GM12878 (cell line): ENCODE measurements around the gene DTWD2. TPM values are rescaled to one million over a fixed set of nuclear protein-coding genes. Genes with fewer than 3 reads are reported as not detected.

Source experiments
- ATAC-seq: fragments of 200-7000 bp; cut with Tn5 transposase; 3 replicates; pipeline ENCODE4 v1.9.1; 2020; ENCODE audit warnings: mild to moderate bottlenecking, moderate library complexity
- BruUV-seq: library from RNA; stranded (reverse); fragments of 400-500 nt; replicated peaks from 2 replicates; lab custom pipeline; 2021; lab: Mats Ljungman, UMichigan
- CTCF ChIA-PET: fragments of 300-600 bp; sonication (Branson Sonifier 250); formaldehyde crosslinking; extraction: SDS; loops from one replicate; lab custom pipeline; 2021; ENCODE audit warnings: inconsistent platforms; lab: Yijun Ruan, JAX
- POLR2A ChIA-PET: fragments of 350-600 bp; formaldehyde crosslinking; extraction: SDS; loops from one replicate; lab custom pipeline; 2021; ENCODE audit warnings: inconsistent platforms; lab: Charles Lee
- RAD21 ChIA-PET: fragments of 300-600 bp; sonication (Branson Sonifier 250); formaldehyde crosslinking; loops from one replicate; lab custom pipeline; 2023; ENCODE audit warnings: antibody characterized with exemption; ENCODE audit not compliant: unreplicated experiment; lab: Charles Lee
- SMC1A ChIA-PET: fragments of 300-600 bp; sonication (Branson Sonifier 250); formaldehyde crosslinking; loops from one replicate; lab custom pipeline; 2023; ENCODE audit not compliant: unreplicated experiment, uncharacterized antibody; lab: Charles Lee
- DNase-seq: peaks from one replicate; pipeline ENCODE4 v3.0.0-alpha.2; 2011; ENCODE audit warnings: low read depth, low spot score
- FAIRE-seq: peaks from 3 replicates; lab custom pipeline; 2011; peaks lifted over from hg19 to GRCh38; lab: Jason Lieb, UNC
- H2AFZ ChIP-seq: 2 replicates; pipeline ENCODE4 v1.6.0; 2011; ENCODE audit warnings: low read depth, low read length, control low read depth; ENCODE audit not compliant: control insufficient read depth
- H3K27ac ChIP-seq: 2 replicates; pipeline ENCODE4 v1.5.1; 2011; ENCODE audit warnings: control low read depth; ENCODE audit not compliant: control insufficient read depth, insufficient read depth
- H3K27me3 ChIP-seq, 2 experiments: replicated peaks in 1 of 2; 2 replicates each; pipeline versions ENCODE4 v1.6.0 to v1.6.1; 2011; ENCODE audit warnings: low read length in 1 of 2; ENCODE audit not compliant: control insufficient read depth in 2 of 2, insufficient read depth in 2 of 2
- H3K36me3 ChIP-seq, 2 experiments: 2 replicates each; pipeline ENCODE4 v1.5.1; 2011; ENCODE audit warnings: low read length in 1 of 2; ENCODE audit not compliant: control insufficient read depth in 2 of 2, insufficient read depth in 2 of 2
- H3K4me1 ChIP-seq: 2 replicates; pipeline ENCODE4 v1.6.1; 2011; ENCODE audit warnings: mild to moderate bottlenecking, low read length, moderate library complexity, mixed read lengths; ENCODE audit not compliant: control insufficient read depth, insufficient read depth
- H3K4me2 ChIP-seq: 2 replicates; pipeline ENCODE4 v1.6.0; 2011; ENCODE audit warnings: control low read depth; ENCODE audit not compliant: control insufficient read depth, insufficient read depth
- H3K4me3 ChIP-seq: fragments of 200-600 bp; sonication (generic); 2 replicates; pipeline ENCODE4 v1.5.1; 2016
- H3K79me2 ChIP-seq: 2 replicates; pipeline ENCODE4 v1.6.0; 2011; ENCODE audit warnings: low read length; ENCODE audit not compliant: control insufficient read depth, insufficient read depth
- H3K9ac ChIP-seq: 2 replicates; pipeline ENCODE4 v1.8.0; 2011; ENCODE audit warnings: low read length, control low read depth, mixed read lengths; ENCODE audit not compliant: control insufficient read depth, insufficient read depth
- H3K9me3 ChIP-seq: replicated peaks from 3 replicates; pipeline ENCODE4 v1.5.1; 2011; ENCODE audit warnings: mild to moderate bottlenecking, low read length; ENCODE audit not compliant: control insufficient read depth, insufficient read depth
- H4K20me1 ChIP-seq: 2 replicates; pipeline ENCODE4 v1.6.0; 2011; ENCODE audit not compliant: control insufficient read depth, insufficient read depth
- MTA2 ChIP-seq: fragments of 450-650 bp; IDR thresholded peaks from 2 replicates; pipeline ENCODE4 v1.6.1; 2016; ENCODE audit warnings: low read depth, mild to moderate bottlenecking, moderate library complexity
- NFIC ChIP-seq: IDR thresholded peaks from 2 replicates; pipeline ENCODE4 v1.6.1; 2012; ENCODE audit warnings: low read depth, mild to moderate bottlenecking, inconsistent platforms, low read length, moderate library complexity
- PRDM15 ChIP-seq: fragments of 450-650 bp; formaldehyde crosslinking; IDR thresholded peaks from 2 replicates; pipeline ENCODE4 v1.4.0; 2020; ENCODE audit warnings: mild to moderate bottlenecking, moderate library complexity
- RBBP5 ChIP-seq: fragments of 200-600 bp; sonication (generic); conservative IDR thresholded peaks from 2 replicates; pipeline ENCODE4 v1.6.1; 2016
- in situ Hi-C: fragments of 300-500 bp; cut with MboI; formaldehyde crosslinking; loops from 9 replicates; pipeline ENCODE4 v1.14.3; 2018; ENCODE audit warnings: mixed read lengths
- intact Hi-C: fragments of 100-400 bp; cut with micrococcal nuclease; formaldehyde crosslinking; loops from one replicate; pipeline ENCODE4 v1.14.2; 2022; ENCODE audit not compliant: unreplicated experiment
- polyA plus RNA-seq, 11 experiments: library from polyadenylated mRNA; depleted of rRNA in 4 of 11; unstranded in 6 of 11; stranded (reverse) in 5 of 11; fragments of >200 nt; fragmentation: Nextera tagmentation in 4 of 11; fragmentation: Illumina TruSeq in 1 of 11; extraction: Ambion mirVana in 4 of 11; extraction: Trizol in 1 of 11; gene quantifications; 1 replicate in 1 of 11; 2 replicates in 10 of 11; pipeline versions ENCODE4 v1.2.1 to v1.2.3, GENCODE V29; 2011 to 2016; ENCODE audit warnings: inconsistent platforms in 2 of 11, missing spikeins in 2 of 11, low read depth in 1 of 11
- total RNA-seq, 4 experiments: library from RNA; depleted of rRNA in 3 of 4; stranded (reverse); fragments of >200 nt in 3 of 4; fragmentation: Illumina TruSeq in 1 of 4; extraction: Trizol in 1 of 4; gene quantifications; 2 replicates each; pipeline versions ENCODE4 v1.2.1 to v1.2.3, GENCODE V29; 2013 to 2021
- TF ChIP-seq, protein P1 (sequence below): IDR thresholded peaks from 2 replicates; pipeline ENCODE4 v1.6.1; 2012; ENCODE audit warnings: low read depth, low read length, improper control_type of control experiment
- TF ChIP-seq, protein P2 (sequence below): IDR thresholded peaks from 2 replicates; pipeline ENCODE4 v1.6.1; 2011; ENCODE audit warnings: low read depth, mild to moderate bottlenecking, low read length, moderate library complexity, borderline replicate concordance; ENCODE audit errors: extremely low read depth

DTWD2 gene
- total and polyA plus RNA-seq, 10 of the 15 experiments (the other 5 are each of a cell fraction or from before 2014, with no cell fraction given) = 0.93 to 8.4 (median 5.1) TPM

- no TSS peak for BruUV-seq
- Histone ChIP-seq H3K27me3 (no peaks in the 10 kb centered on the region), H4K20me1 (no peaks in the 10 kb centered on the region), H3K9ac (no peak overlapping the region), H3K36me3 (no peaks in the 10 kb centered on the region), H3K4me1 (no peaks in the 10 kb centered on the region), H3K9me3 (no peaks in the 10 kb centered on the region; the same call in 1 of the 3 replicates), H2AFZ (no peak overlapping the region), H3K79me2 (no peaks in the 10 kb centered on the region), H3K4me2 (no peak overlapping the region), H3K27ac (no peak overlapping the region), H3K4me3 (no peak overlapping the region)
- DNase-seq (no peak), FAIRE-seq (no peak), ATAC-seq (no peak)
- TF ChIP-seq PRDM15 (no peak), MTA2 (no peak), RBBP5 (no peak), NFIC (no peak)
- TF ChIP-seq, protein P1, sequence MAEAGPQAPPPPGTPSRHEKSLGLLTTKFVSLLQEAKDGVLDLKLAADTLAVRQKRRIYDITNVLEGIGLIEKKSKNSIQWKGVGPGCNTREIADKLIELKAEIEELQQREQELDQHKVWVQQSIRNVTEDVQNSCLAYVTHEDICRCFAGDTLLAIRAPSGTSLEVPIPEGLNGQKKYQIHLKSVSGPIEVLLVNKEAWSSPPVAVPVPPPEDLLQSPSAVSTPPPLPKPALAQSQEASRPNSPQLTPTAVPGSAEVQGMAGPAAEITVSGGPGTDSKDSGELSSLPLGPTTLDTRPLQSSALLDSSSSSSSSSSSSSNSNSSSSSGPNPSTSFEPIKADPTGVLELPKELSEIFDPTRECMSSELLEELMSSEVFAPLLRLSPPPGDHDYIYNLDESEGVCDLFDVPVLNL = no peak
- TF ChIP-seq, protein P2, sequence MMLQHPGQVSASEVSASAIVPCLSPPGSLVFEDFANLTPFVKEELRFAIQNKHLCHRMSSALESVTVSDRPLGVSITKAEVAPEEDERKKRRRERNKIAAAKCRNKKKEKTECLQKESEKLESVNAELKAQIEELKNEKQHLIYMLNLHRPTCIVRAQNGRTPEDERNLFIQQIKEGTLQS = no peak
- in situ Hi-C loops = no loop called here
- ChIA-PET RAD21 (no interaction called here), POLR2A (no interaction called here), CTCF (no interaction called here), SMC1A (no interaction called here)
- intact Hi-C loops = no loop called here
These were observed 113.2 kb downstream of the DTWD2 start for GRCh38 chr5:118875131-118875530.
